Measurements from ENCODE around the gene OSER1. TPM values are rescaled to one million over a fixed set of nuclear protein-coding genes. Genes with fewer than 3 reads are reported as not detected.
A peak's percentile ranks its signal among the peaks of the same experiment; 100 is the strongest.

Gene OSER1
- total and polyA plus RNA-seq, 9 of the 15 experiments (the other 6 are each of a cell fraction or from before 2014, with no cell fraction given) = 15.5 to 57.3 (median 19.9) TPM

DNA sequence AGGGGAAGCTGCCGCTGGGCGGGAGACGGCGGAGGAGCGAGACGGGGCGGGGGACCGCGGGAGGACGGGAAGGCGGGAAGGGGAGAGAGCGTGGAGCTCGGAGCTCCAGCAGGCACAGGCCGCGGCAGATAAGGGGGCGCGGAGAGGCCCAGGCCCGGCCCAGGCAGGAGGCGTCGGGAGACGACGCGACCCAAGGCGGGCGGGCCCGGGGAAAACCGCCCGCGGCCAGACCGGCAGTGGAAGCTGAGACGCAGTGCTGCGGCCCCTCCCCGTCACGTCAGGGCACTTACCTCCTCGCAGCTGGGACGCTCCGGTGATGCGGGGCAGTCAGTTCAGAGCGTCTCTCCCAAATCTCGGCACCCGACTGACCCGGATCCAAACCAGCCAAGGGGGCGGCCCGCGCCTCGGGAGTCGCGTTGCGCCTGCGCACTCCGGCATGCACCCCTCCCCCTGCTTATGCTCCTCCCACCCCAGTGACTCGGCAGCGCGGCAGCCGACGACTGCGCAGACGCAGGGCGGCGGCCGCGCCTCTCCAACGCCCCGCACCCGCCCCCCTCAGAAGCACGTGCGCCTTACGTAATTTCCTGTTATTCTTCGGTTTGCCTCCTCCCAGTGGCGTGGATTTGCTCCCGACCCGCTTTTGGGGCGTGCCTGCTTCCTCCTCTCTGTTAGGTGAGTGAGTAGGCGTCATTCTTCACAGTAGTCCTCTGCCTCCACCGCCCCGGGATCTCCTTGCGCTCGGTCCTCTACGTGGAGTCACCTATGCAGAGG is at the start of gene OSER1 (continued):
- TF ChIP-seq MAZ (CRISPR knock-in tag; conservative IDR thresholded peaks at IDR 0.05 in 1 of 2, IDR thresholded peaks at IDR 0.05 in 1 of 2) (peak; percentile 76 to 79), DACH1 (IDR thresholded peaks at IDR 0.05; ENCODE audit: partially characterized antibody) (no peak), RAD21 (CRISPR knock-in tag; conservative IDR thresholded peaks at IDR 0.05 in 1 of 2, IDR thresholded peaks at IDR 0.05 in 1 of 2) (no peak), PURB (CRISPR knock-in tag; IDR thresholded peaks at IDR 0.05; ENCODE audit: low read depth) (no peak), DNMT1 (IDR thresholded peaks at IDR 0.05) (0 out of 2 replicates have a peak, but pooled peaks have one; percentile 7), NR3C1 (CRISPR knock-in tag; IDR thresholded peaks at IDR 0.05) (no peak; the same call in 1 of the 2 replicates), PML (IDR thresholded peaks at IDR 0.05; ENCODE audit: low read length) (peak; percentile 61), RB1 (IDR thresholded peaks at IDR 0.05; ENCODE audit: low read depth) (peak; percentile 89; the same call in 1 of the 2 replicates), ARNT (IDR thresholded peaks at IDR 0.05) (no peak), POLR2A (conservative IDR thresholded peaks at IDR 0.05) (peak; percentile 85), TEAD2 (tag; IDR thresholded peaks at IDR 0.05) (no peak), ZNF668 (CRISPR knock-in tag; IDR thresholded peaks at IDR 0.05) (no peak), MXI1 (IDR thresholded peaks at IDR 0.05; ENCODE audit: low read depth, low read length) (peak; percentile 69; the same call in 1 of the 2 replicates), CC2D1A (IDR thresholded peaks at IDR 0.05) (no peak), EP400 (IDR thresholded peaks at IDR 0.05) (peak; percentile 86), ZNF197 (CRISPR knock-in tag; IDR thresholded peaks at IDR 0.05; ENCODE audit: low read depth) (no peak)
- TF ChIP-seq, protein P1, sequence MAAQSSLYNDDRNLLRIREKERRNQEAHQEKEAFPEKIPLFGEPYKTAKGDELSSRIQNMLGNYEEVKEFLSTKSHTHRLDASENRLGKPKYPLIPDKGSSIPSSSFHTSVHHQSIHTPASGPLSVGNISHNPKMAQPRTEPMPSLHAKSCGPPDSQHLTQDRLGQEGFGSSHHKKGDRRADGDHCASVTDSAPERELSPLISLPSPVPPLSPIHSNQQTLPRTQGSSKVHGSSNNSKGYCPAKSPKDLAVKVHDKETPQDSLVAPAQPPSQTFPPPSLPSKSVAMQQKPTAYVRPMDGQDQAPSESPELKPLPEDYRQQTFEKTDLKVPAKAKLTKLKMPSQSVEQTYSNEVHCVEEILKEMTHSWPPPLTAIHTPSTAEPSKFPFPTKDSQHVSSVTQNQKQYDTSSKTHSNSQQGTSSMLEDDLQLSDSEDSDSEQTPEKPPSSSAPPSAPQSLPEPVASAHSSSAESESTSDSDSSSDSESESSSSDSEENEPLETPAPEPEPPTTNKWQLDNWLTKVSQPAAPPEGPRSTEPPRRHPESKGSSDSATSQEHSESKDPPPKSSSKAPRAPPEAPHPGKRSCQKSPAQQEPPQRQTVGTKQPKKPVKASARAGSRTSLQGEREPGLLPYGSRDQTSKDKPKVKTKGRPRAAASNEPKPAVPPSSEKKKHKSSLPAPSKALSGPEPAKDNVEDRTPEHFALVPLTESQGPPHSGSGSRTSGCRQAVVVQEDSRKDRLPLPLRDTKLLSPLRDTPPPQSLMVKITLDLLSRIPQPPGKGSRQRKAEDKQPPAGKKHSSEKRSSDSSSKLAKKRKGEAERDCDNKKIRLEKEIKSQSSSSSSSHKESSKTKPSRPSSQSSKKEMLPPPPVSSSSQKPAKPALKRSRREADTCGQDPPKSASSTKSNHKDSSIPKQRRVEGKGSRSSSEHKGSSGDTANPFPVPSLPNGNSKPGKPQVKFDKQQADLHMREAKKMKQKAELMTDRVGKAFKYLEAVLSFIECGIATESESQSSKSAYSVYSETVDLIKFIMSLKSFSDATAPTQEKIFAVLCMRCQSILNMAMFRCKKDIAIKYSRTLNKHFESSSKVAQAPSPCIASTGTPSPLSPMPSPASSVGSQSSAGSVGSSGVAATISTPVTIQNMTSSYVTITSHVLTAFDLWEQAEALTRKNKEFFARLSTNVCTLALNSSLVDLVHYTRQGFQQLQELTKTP (IDR thresholded peaks at IDR 0.05; ENCODE audit: low read depth in 1 of 2, partially characterized antibody in 2 of 2) = no peak
- TF ChIP-seq, protein P2, sequence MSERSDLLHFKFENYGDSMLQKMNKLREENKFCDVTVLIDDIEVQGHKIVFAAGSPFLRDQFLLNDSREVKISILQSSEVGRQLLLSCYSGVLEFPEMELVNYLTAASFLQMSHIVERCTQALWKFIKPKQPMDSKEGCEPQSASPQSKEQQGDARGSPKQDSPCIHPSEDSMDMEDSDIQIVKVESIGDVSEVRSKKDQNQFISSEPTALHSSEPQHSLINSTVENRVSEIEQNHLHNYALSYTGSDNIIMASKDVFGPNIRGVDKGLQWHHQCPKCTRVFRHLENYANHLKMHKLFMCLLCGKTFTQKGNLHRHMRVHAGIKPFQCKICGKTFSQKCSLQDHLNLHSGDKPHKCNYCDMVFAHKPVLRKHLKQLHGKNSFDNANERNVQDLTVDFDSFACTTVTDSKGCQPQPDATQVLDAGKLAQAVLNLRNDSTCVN (CRISPR knock-in tag; IDR thresholded peaks at IDR 0.05) = no peak
- TF ChIP-seq, protein P3, sequence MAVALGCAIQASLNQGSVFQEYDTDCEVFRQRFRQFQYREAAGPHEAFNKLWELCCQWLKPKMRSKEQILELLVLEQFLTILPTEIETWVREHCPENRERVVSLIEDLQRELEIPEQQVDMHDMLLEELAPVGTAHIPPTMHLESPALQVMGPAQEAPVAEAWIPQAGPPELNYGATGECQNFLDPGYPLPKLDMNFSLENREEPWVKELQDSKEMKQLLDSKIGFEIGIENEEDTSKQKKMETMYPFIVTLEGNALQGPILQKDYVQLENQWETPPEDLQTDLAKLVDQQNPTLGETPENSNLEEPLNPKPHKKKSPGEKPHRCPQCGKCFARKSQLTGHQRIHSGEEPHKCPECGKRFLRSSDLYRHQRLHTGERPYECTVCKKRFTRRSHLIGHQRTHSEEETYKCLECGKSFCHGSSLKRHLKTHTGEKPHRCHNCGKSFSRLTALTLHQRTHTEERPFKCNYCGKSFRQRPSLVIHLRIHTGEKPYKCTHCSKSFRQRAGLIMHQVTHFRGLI (CRISPR knock-in tag; IDR thresholded peaks at IDR 0.05) = no peak
